ENCODE data around the gene PPP1R37. TPM values are rescaled to one million over a fixed set of nuclear protein-coding genes. Genes with fewer than 3 reads are reported as not detected.
A peak's percentile ranks its signal among the peaks of the same experiment; 100 is the strongest.

The PPP1R37 gene
- total RNA-seq, 1 donor from 2014 or later = 38.6 TPM

- no peaks in the 10 kb centered on the region for H3K36me3 Mint-ChIP-seq (ENCODE audit: low read depth)
- no peaks in the 10 kb centered on the region for H3K4me1 Mint-ChIP-seq
- DNase-seq (ENCODE audit: low read depth, low spot score) = no peak
- H3K9me3 Mint-ChIP-seq = no peaks in the 10 kb centered on the region
- no peak overlapping the region for H3K4me3 Mint-ChIP-seq
- no peak for TF ChIP-seq CTCF (conservative IDR thresholded peaks at IDR 0.05)
- H3K27ac Mint-ChIP-seq (ENCODE audit: unreplicated experiment) = no peak overlapping the region
- no peaks in the 10 kb centered on the region for H3K27me3 Mint-ChIP-seq (ENCODE audit: low read depth)
Observed at GRCh38 chr19:45110851-45111266, 17.9 kb downstream of the PPP1R37 start.

GRCh38 chr19:45112111-45112827, 19.3 kb downstream of the PPP1R37 start:
- H3K27me3 Mint-ChIP-seq (ENCODE audit: low read depth) = no peaks in the 10 kb centered on the region
- no peak overlapping the region for H3K4me3 Mint-ChIP-seq
- DNase-seq (ENCODE audit: low read depth, low spot score) = no peak
- no peaks in the 10 kb centered on the region for H3K36me3 Mint-ChIP-seq (ENCODE audit: low read depth)
- H3K4me1 Mint-ChIP-seq = peaks cover 4% of the 10 kb centered on the region
- peak; percentile 20 for TF ChIP-seq CTCF (conservative IDR thresholded peaks at IDR 0.05)
- no peak overlapping the region for H3K27ac Mint-ChIP-seq (ENCODE audit: unreplicated experiment)
- no peaks in the 10 kb centered on the region for H3K9me3 Mint-ChIP-seq

- Mint-ChIP-seq H3K4me3 (no peak overlapping the region), H3K4me1 (peaks cover 5% of the 10 kb centered on the region), H3K27ac (ENCODE audit: unreplicated experiment) (no peak overlapping the region), H3K27me3 (ENCODE audit: low read depth) (no peaks in the 10 kb centered on the region), H3K36me3 (ENCODE audit: low read depth) (no peaks in the 10 kb centered on the region), H3K9me3 (no peaks in the 10 kb centered on the region)
- no peak for DNase-seq (ENCODE audit: low read depth, low spot score)
- no peak for TF ChIP-seq CTCF (conservative IDR thresholded peaks at IDR 0.05)
Observed at GRCh38 chr19:45113628-45114027, 20.6 kb downstream of the PPP1R37 start.

- H3K36me3 Mint-ChIP-seq (ENCODE audit: low read depth) = no peaks in the 10 kb centered on the region
- H3K27ac Mint-ChIP-seq (ENCODE audit: unreplicated experiment) = peak overlapping the region; percentile 67
- H3K4me3 Mint-ChIP-seq = no peak overlapping the region
- no peak for TF ChIP-seq CTCF (conservative IDR thresholded peaks at IDR 0.05)
- no peaks in the 10 kb centered on the region for H3K9me3 Mint-ChIP-seq
- DNase-seq (ENCODE audit: low read depth, low spot score) = no peak
- no peaks in the 10 kb centered on the region for H3K27me3 Mint-ChIP-seq (ENCODE audit: low read depth)
- H3K4me1 Mint-ChIP-seq = peaks cover 5% of the 10 kb centered on the region
Observed at GRCh38 chr19:45114116-45114515, 21.1 kb downstream of the PPP1R37 start.

GRCh38 chr19:45115809-45116615, 23.0 kb downstream of the PPP1R37 start:
- Mint-ChIP-seq H3K4me3 (no peak overlapping the region), H3K9me3 (no peaks in the 10 kb centered on the region), H3K27me3 (ENCODE audit: low read depth) (no peaks in the 10 kb centered on the region), H3K36me3 (ENCODE audit: low read depth) (no peaks in the 10 kb centered on the region), H3K27ac (ENCODE audit: unreplicated experiment) (peak overlapping the region; percentile 62), H3K4me1 (peaks cover 5% of the 10 kb centered on the region)
- DNase-seq (ENCODE audit: low read depth, low spot score) = no peak
- TF ChIP-seq CTCF (conservative IDR thresholded peaks at IDR 0.05) = no peak

All from neural crest cell (in vitro differentiated cells).